A549 (cell line): Measurements from ENCODE around the gene TEDC1. TPM values are rescaled to one million over a fixed set of nuclear protein-coding genes. Genes with fewer than 3 reads are reported as not detected.

ENCODE experiments used
- BHLHE40 ChIP-seq: IDR thresholded peaks from 2 replicates; pipeline ENCODE4 v1.6.1; 2012; ENCODE audit warnings: low read depth, low read length, inconsistent platforms
- CEBPB ChIP-seq, 2 experiments: fragments of >200 bp in 1 of 2; sonication (Bioruptor Twin) in 1 of 2; formaldehyde crosslinking in 1 of 2; IDR thresholded peaks; 2 replicates each; pipeline ENCODE4 v1.6.1; 2012 to 2016
- CHD2 ChIP-seq: fragments of 150-350 bp; IDR thresholded peaks from 2 replicates; pipeline ENCODE4 v1.6.1; 2014; ENCODE audit warnings: low read length; ENCODE audit not compliant: partially characterized antibody
- CTCF ChIP-seq: fragments of >200 bp; sonication (Bioruptor Twin); formaldehyde crosslinking; IDR thresholded peaks from 3 replicates; pipeline ENCODE4 v1.5.1; 2016
- EHF ChIP-seq: fragments of 250-450 bp; sonication (Bioruptor Pico); IDR thresholded peaks from 2 replicates; pipeline ENCODE4 v1.5.0; 2020; ENCODE audit warnings: mild to moderate bottlenecking
- EHMT2 ChIP-seq: fragments of 200-600 bp; sonication (generic); IDR thresholded peaks from 2 replicates; pipeline ENCODE4 v1.6.1; 2016; ENCODE audit warnings: antibody characterized with exemption, low read depth, mild to moderate bottlenecking, moderate library complexity
- EP300 ChIP-seq, 2 experiments: fragments of >200 bp; sonication (Bioruptor Twin); formaldehyde crosslinking; IDR thresholded peaks; 2 replicates in 1 of 2; 3 replicates in 1 of 2; pipeline ENCODE4 v1.6.1; 2016 to 2017
- ESRRA ChIP-seq: fragments of 150-350 bp; IDR thresholded peaks from 2 replicates; pipeline ENCODE4 v1.6.1; 2014; ENCODE audit warnings: mild to moderate bottlenecking, low read length, borderline replicate concordance
- FOSB ChIP-seq: fragments of 250-450 bp; sonication (Bioruptor Pico); IDR thresholded peaks from 2 replicates; pipeline ENCODE4 v1.5.0; 2020; ENCODE audit warnings: mild to moderate bottlenecking, moderate library complexity
- FOSL2 ChIP-seq, 2 experiments: fragments of 450-650 bp in 1 of 2; fragments of >200 bp in 1 of 2; sonication (Bioruptor Twin) in 1 of 2; formaldehyde crosslinking; IDR thresholded peaks; 2 replicates each; pipeline versions ENCODE4 v1.5.0 to v1.6.1; 2016 to 2020; ENCODE audit warnings: mild to moderate bottlenecking in 1 of 2, moderate library complexity in 1 of 2
- FOXS1 ChIP-seq: fragments of 250-450 bp; sonication (Bioruptor Pico); IDR thresholded peaks from 2 replicates; pipeline ENCODE4 v1.5.0; 2020; ENCODE audit warnings: mild to moderate bottlenecking, moderate library complexity
- HEYL ChIP-seq: fragments of 250-450 bp; sonication (Bioruptor Pico); IDR thresholded peaks from 2 replicates; pipeline ENCODE4 v1.8.0; 2021; ENCODE audit warnings: mild to moderate bottlenecking, moderate library complexity
- HOXB13 ChIP-seq: fragments of 250-450 bp; sonication (Bioruptor Pico); IDR thresholded peaks from 2 replicates; pipeline ENCODE4 v1.5.0; 2020; ENCODE audit warnings: low read depth, mild to moderate bottlenecking, moderate library complexity
- HOXB5 ChIP-seq: fragments of 250-450 bp; sonication (Bioruptor Pico); IDR thresholded peaks from 2 replicates; pipeline ENCODE4 v1.5.0; 2020; ENCODE audit warnings: mild to moderate bottlenecking, moderate library complexity
- JUN ChIP-seq, 2 experiments: fragments of >200 bp; sonication (Bioruptor Twin); formaldehyde crosslinking; IDR thresholded peaks; 2 replicates in 1 of 2; 3 replicates in 1 of 2; pipeline ENCODE4 v1.6.1; 2016 to 2017
- JUNB ChIP-seq: fragments of >200 bp; sonication (Bioruptor Twin); formaldehyde crosslinking; IDR thresholded peaks from 2 replicates; pipeline ENCODE4 v1.6.1; 2016
- KDM1A ChIP-seq: fragments of 200-600 bp; sonication (generic); IDR thresholded peaks from 2 replicates; pipeline ENCODE4 v1.6.1; 2016; ENCODE audit warnings: low read depth, mild to moderate bottlenecking
- KDM5A ChIP-seq: fragments of 200-600 bp; sonication (generic); IDR thresholded peaks from 2 replicates; pipeline ENCODE4 v1.6.1; 2016; ENCODE audit warnings: antibody characterized with exemption, mild to moderate bottlenecking
- MAFK ChIP-seq: fragments of 450-650 bp; IDR thresholded peaks from 2 replicates; pipeline ENCODE4 v1.6.1; 2014; ENCODE audit not compliant: partially characterized antibody
- MAZ ChIP-seq: fragments of 150-350 bp; IDR thresholded peaks from 2 replicates; pipeline ENCODE4 v1.6.1; 2014; ENCODE audit warnings: antibody characterized with exemption, low read depth, low read length, borderline replicate concordance
- NFE2L2 ChIP-seq: fragments of 150-350 bp; conservative IDR thresholded peaks from 2 replicates; pipeline ENCODE4 v1.6.1; 2014; ENCODE audit warnings: low read length
- NPAS2 ChIP-seq: fragments of 250-450 bp; sonication (Bioruptor Pico); IDR thresholded peaks from 2 replicates; pipeline ENCODE4 v1.8.0; 2022; ENCODE audit warnings: mild to moderate bottlenecking, moderate library complexity, borderline replicate concordance
- PHF8 ChIP-seq: fragments of 200-600 bp; sonication (generic); IDR thresholded peaks from 2 replicates; pipeline ENCODE4 v1.6.1; 2016; ENCODE audit warnings: low read depth, mild to moderate bottlenecking, antibody characterized with exemption, moderate library complexity, borderline replicate concordance
- POLR2A ChIP-seq: IDR thresholded peaks from 2 replicates; pipeline ENCODE4 v1.6.1; 2012; ENCODE audit warnings: mild to moderate bottlenecking, low read length
- POLR2AphosphoS2 ChIP-seq: conservative IDR thresholded peaks from 2 replicates; pipeline ENCODE4 v1.6.1; 2012; ENCODE audit warnings: low read length, improper control_type of control experiment, inconsistent platforms
- RARB ChIP-seq: fragments of 250-450 bp; sonication (Bioruptor Pico); IDR thresholded peaks from 2 replicates; pipeline ENCODE4 v1.8.0; 2021; ENCODE audit warnings: mild to moderate bottlenecking, moderate library complexity
- RCOR1 ChIP-seq: fragments of 150-350 bp; IDR thresholded peaks from 2 replicates; pipeline ENCODE4 v1.6.1; 2014; ENCODE audit warnings: antibody characterized with exemption, low read length, low read depth
- REST ChIP-seq: fragments of 200-600 bp; sonication (generic); IDR thresholded peaks from 2 replicates; pipeline ENCODE4 v1.6.1; 2016; ENCODE audit warnings: antibody characterized with exemption, mild to moderate bottlenecking, moderate library complexity
- RFX5 ChIP-seq: fragments of 450-650 bp; IDR thresholded peaks from 2 replicates; pipeline ENCODE4 v1.7.1; 2014; ENCODE audit warnings: antibody characterized with exemption, mild to moderate bottlenecking, moderate library complexity
- RNF2 ChIP-seq: fragments of 200-600 bp; sonication (generic); IDR thresholded peaks from 2 replicates; pipeline ENCODE4 v1.6.1; 2016; ENCODE audit warnings: low read depth, mild to moderate bottlenecking, antibody characterized with exemption, moderate library complexity, borderline replicate concordance
- SREBF2 ChIP-seq: fragments of 450-650 bp; IDR thresholded peaks from 2 replicates; pipeline ENCODE4 v1.6.1; 2014; ENCODE audit warnings: mild to moderate bottlenecking, moderate library complexity
- TP53 ChIP-seq: fragments of 250-450 bp; sonication (Bioruptor Pico); IDR thresholded peaks from 2 replicates; pipeline ENCODE4 v1.5.0; 2021; ENCODE audit warnings: mild to moderate bottlenecking, moderate library complexity
- ZC3H11A ChIP-seq: fragments of 450-650 bp; IDR thresholded peaks from 2 replicates; pipeline ENCODE4 v1.6.1; 2014; ENCODE audit warnings: antibody characterized with exemption, mild to moderate bottlenecking
- ZFP36 ChIP-seq: fragments of 450-650 bp; IDR thresholded peaks from 2 replicates; pipeline ENCODE4 v1.6.1; 2014; ENCODE audit warnings: borderline replicate concordance; ENCODE audit not compliant: partially characterized antibody
- ZNF302 ChIP-seq: fragments of 250-450 bp; sonication (Bioruptor Pico); IDR thresholded peaks from 2 replicates; pipeline ENCODE4 v1.9.0; 2021; ENCODE audit warnings: inconsistent platforms, mild to moderate bottlenecking, moderate library complexity
- ZSCAN20 ChIP-seq: fragments of 250-450 bp; sonication (Bioruptor Pico); IDR thresholded peaks from 2 replicates; pipeline ENCODE4 v1.8.0; 2022; ENCODE audit warnings: mild to moderate bottlenecking, moderate library complexity
- polyA plus RNA-seq, 4 experiments: library from polyadenylated mRNA; depleted of rRNA in 3 of 4; stranded (reverse); fragments of >200 nt; fragmentation: RNase III in 1 of 4; extraction: RNeasy Plus Mini Kit Qiagen cat#74134 plus additional on column Dnase treatment in 1 of 4; gene quantifications; 2 replicates in 3 of 4; 3 replicates in 1 of 4; pipeline ENCODE4 v1.2.3, GENCODE V29; 2011 to 2017
- TF ChIP-seq, protein P1 (sequence below): fragments of 150-350 bp; IDR thresholded peaks from 2 replicates; pipeline ENCODE4 v1.6.1; 2014; ENCODE audit warnings: low read depth, mild to moderate bottlenecking, low read length
- TF ChIP-seq, protein P2 (sequence below): IDR thresholded peaks from 2 replicates; pipeline ENCODE4 v1.6.1; 2012

TEDC1 gene
- polyA plus RNA-seq, 2 of the 4 experiments (the other 2 are of a cell fraction), result 12.7 to 39.6 TPM

DNA sequence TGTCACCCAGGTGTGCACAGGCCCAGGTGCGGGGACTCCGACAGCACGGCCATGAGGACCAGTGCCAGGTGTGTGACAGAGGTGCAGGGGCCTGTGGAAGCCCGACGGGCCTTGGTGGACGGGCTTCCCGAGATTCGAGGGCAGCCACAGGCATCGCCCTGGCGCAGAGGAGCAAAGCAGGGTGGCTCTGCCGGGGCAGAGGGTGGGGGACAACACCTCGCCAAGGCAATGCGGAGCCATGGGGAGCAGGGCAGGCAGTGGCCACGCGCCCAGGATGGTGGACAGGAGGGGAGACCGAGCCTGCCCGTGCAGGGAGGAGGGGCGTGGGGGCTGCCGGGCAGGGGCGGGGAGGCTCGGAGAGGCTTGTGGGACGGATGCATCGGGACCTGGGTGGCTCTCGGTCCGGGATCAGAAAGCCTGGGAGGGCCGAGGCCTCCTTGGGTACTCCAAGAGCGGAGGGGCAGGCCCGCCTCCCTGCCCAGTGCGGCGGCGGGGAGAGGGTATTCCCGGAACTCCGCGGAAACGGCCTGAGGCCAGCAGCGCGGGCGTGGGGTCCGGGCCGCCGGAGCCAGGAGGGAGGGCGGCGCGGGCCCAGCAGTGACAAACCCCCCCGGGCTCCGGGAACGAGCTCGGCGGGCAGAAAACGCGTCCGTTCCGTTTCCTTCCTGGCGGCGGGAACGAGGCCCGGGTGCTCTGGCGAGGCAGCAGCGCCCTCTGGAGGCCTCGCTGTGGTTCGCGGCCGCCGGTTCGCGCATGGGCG is 37.0 kb downstream of the TEDC1 start (continued):
- TF ChIP-seq REST (no peak), NFE2L2 (no peak), HEYL (CRISPR knock-in tag) (no peak), KDM5A (no peak), CEBPB (IDR thresholded peaks at IDR 0.05) (no peak), KDM1A (no peak), ZFP36 (no peak), FOSL2 (IDR thresholded peaks at IDR 0.05) (no peak), FOSL2 (CRISPR knock-in tag; IDR thresholded peaks at IDR 0.05) (no peak), TP53 (no peak), RARB (no peak), EHF (CRISPR knock-in tag) (no peak), PHF8 (peak; percentile 31; the same call in 1 of the 2 replicates), POLR2AphosphoS2 (no peak), RNF2 (no peak), CHD2 (no peak), JUNB (no peak), FOXS1 (CRISPR knock-in tag) (no peak), NPAS2 (CRISPR knock-in tag) (no peak), HOXB13 (no peak), FOSB (CRISPR knock-in tag) (no peak), JUN (IDR thresholded peaks at IDR 0.05) (peak in 1 of 2 experiments; percentile 49; a peak in 2 of 5 replicates), EP300 (IDR thresholded peaks at IDR 0.05) (no peak), ZC3H11A (no peak), HOXB5 (CRISPR knock-in tag) (no peak; the same call in 1 of the 2 replicates), RFX5 (no peak), RCOR1 (no peak), MAFK (no peak), POLR2A (peak; percentile 20; the same call in 1 of the 2 replicates), SREBF2 (no peak), EHMT2 (no peak), MAZ (no peak), CTCF (peak; percentile 89), BHLHE40 (no peak), ZNF302 (no peak), ZSCAN20 (CRISPR knock-in tag) (no peak), ESRRA (no peak)
- TF ChIP-seq, protein P1, sequence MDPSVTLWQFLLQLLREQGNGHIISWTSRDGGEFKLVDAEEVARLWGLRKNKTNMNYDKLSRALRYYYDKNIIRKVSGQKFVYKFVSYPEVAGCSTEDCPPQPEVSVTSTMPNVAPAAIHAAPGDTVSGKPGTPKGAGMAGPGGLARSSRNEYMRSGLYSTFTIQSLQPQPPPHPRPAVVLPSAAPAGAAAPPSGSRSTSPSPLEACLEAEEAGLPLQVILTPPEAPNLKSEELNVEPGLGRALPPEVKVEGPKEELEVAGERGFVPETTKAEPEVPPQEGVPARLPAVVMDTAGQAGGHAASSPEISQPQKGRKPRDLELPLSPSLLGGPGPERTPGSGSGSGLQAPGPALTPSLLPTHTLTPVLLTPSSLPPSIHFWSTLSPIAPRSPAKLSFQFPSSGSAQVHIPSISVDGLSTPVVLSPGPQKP, result no peak
- TF ChIP-seq, protein P2, sequence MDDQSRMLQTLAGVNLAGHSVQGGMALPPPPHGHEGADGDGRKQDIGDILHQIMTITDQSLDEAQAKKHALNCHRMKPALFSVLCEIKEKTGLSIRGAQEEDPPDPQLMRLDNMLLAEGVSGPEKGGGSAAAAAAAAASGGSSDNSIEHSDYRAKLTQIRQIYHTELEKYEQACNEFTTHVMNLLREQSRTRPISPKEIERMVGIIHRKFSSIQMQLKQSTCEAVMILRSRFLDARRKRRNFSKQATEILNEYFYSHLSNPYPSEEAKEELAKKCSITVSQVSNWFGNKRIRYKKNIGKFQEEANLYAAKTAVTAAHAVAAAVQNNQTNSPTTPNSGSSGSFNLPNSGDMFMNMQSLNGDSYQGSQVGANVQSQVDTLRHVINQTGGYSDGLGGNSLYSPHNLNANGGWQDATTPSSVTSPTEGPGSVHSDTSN, result 0 out of 2 replicates have a peak, but pooled peaks have one; percentile 51
